GM21576 (cell line): Measurements from ENCODE around the gene CAP1.

ENCODE experiments used
- ATAC-seq: cut with Tn5 transposase; IDR thresholded peaks from one replicate; pipeline ENCODE4 v1.9.1; 2021; ENCODE audit warnings: mild to moderate bottlenecking, moderate library complexity; ENCODE audit not compliant: unreplicated experiment

Gene CAP1

DNA sequence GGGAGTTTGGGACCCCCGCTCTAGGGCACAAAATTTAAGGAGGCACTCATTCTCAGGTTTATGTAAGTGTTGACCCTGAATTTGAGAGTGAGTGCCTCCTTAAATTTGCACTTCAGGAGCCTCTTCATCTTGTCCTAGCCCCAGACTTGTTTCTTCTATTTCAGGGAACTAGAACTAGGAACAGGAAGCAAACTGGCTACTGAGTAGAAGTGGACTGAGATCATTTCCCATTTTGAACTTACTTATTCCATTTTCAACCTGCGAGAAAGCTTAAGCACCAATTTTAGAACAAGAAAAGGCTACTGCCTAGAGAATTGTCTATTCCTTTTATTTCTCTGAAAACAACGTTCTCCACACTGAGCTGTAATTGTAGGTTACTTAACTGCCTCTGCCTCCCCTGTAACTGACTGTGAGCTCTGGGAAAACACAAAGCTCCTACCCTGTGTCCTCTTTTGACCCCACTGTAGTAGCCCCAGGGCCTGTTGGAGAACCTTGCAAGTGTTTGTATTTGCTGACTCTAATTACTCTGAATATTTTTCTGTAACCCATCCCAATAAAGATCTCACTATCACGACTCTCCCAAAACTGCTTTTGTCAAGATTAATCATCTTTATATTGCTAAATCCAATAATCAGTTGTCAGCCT, 54.1 kb downstream of the CAP1 start:
- no peak for ATAC-seq

DNA sequence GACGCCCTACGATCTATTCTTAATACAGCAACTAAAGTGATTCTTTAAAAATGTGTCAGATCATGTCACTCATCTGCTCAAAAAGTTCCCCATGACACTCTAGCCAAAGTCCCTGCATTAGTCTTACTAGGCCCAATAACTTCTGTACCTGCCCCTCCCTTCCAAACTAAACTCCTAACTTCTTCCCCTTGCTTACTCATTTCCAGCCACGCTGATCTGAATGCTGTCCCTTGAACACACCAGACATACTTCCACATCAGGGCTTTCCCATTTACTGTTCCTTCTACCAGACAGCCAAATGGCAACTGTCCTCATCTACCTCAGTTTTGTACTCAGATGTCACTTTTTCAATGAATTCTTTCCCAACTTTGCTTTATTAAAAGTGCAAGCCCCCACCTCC, 55.3 kb downstream of the CAP1 start:
- ATAC-seq = no peak

DNA sequence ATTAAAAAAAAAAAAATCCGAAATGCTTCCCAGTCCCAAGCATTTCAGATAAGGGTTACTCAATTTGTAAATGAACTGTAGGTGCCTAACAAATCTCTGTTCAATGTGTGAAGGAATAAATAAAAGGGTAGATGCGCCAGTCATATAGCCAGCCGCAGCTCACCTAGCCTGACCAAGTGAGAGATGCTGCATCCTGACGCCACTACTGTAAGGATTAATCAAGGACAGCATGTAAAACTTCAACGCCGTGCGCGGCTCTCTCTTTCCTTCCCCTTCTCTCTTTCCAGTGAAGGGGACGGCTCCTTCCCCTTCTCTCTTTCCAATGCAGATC, 56.1 kb downstream of the CAP1 start:
- ATAC-seq = no peak

DNA sequence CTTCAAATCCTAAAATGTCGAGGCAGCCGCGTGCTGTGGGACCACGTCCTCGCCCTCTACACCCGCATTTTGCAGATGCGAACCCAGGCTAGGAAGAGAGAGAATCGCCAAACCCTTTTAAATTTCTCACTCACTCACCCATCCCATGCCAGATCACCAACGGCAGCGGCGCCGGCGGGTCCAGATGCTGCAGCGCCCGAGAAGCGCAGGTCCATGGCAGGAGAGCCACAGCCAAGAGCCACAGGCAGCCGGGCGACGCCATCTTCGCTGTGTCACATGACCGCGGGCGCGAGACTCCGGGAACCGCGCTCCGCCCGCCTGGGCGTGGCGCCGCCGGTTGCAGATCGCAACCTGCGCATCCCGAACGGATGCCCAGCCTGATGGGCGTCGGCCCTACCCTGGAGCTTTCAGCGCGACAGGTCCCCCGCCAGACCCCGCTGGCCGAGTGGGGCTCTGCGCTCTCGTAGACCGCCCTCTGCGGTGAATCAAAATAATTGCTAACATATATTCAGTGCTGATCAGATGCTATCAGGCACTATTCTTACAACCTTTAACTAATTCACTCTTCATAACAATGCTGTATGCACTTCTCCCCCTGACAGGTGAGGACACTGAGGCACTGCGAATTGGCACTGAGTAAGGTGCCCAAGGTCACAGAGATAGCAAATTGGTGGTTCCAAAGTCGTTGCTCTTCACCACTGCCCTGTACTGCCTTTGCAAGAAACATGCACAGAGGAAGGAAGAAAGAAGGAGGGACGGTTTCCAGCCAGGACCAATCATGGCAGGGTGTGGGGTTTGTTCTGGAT, 56.7 kb downstream of the CAP1 start, which contains the start of gene PPT1:
Gene PPT1, minus strand, starts transcription at position 276 of the 806 bp plus-strand sequence. Its CDS starts 14 bp downstream, at position 262.
- ATAC-seq = peak; percentile 79

DNA sequence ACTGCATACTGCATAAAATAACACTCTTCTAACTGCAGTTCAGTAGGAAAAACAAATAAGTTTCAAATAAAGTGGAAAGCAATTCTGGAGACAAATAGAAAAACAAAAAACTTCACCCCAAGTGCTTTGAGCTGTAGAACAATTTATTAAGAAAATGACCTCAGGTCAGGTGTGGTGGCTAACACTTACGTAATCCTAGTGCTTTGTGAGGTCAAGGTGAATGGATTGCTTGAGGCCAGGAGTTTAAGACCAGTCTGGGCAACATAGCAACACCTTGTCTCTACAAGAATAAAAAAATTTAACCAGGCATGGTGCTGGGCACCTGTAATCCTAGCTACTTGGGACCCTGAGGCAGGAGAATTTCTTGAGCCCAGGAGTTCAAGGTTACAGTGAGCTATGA, 61.5 kb downstream of the CAP1 start:
- no peak for ATAC-seq

DNA sequence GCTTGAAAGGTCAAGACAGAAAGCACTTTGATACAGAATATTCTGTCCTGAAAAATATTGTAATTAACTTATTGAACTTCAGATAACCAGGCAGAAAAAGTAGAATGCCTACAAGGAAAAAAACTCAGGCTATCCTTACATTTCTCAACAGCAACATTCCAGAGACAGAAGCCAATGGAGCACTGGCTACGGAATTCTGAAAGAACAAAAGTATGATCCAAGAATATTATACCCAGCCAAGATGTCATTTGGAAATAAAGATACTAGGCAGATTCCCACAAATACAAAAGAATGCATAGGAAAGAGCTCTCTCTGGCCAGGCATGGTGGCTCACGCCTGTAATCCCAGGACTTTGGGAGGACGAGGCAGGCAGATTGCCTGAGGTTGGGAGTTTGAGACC, 62.4 kb downstream of the CAP1 start:
- ATAC-seq = no peak

DNA sequence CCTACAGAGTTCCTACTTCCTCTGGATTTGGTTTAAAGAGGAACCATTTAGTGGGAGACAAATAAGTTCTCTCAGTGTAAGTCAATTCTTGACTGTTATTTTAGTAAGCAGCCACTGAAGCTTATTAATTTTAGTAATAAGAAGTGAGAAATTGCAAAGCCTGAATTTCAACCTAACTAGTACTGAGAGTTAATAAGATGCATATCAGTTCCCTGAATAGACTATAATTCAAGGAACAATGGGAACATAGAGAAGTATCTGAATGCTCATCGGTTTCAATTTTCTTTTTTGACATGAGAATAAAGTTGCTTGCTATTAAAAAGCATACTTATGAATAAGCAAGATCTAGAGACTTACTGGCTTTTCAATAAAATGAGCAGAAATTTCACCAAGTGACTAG, 64.5 kb downstream of the CAP1 start:
- no peak for ATAC-seq

DNA sequence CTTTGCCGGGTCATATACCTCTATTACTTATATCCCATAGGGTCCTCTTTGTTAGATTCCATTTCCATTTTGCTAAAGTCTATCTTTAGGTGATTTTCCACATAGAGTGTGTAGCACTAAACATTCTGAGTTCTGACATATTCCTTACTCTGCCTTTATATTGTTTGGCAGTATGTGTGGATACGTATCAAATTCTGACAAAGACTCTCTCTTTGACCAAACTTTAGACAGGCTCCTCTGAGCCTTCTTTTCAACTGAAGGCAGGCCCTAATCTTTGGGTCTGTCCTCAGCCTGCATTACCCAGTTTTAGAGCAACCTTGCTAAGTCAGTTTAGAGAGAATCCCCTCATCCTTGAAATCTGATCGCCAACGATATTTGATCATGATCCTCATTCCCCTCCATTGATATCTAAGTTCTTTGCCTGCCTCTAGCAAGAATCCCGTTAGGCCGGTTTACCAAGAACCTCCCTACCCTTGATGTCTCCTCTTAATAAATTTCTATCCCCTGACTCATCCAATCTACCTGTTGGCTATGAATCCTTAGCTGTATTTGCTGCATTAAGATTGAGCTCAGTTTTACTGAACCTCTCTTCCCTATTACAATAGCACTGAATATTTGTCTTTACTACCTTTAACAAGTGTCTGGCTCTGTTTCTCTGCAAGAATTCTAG, 66.9 kb downstream of the CAP1 start:
- ATAC-seq = no peak

DNA sequence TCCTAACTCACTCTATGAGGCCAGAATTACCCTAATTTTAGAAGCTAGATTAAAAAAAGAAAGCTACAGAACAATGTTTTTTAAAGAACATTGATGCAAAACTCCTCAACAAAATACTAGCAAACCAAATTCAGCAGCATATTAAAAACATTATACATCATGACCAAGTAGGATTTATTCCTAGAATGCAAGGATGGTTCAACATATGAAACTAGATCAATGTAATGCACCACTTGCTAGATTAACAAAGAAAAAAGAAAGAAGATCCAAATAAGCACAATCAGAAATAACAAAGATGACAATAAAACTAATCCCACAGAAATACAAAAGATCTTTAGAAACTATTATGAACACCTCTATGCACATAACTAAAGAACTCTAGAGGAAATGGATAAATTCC, 69.9 kb downstream of the CAP1 start:
- no peak for ATAC-seq

DNA sequence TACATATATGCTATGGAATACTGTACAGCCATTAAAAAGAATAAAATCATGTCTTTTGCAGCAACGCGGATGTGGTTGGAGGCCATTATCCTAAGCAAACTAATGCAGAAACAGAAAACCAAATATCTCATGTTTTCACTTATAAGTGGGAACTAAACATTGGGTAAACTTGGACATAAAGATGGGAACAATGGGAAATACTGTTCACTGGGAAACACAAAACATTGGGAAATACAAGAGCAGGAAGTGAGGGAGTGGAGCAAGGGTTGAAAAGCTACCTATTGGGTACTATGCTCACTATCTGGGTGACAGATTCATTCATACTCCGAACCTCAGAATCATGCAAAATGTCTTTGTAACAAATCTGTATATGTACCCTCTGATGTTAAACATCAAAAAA, 73.9 kb downstream of the CAP1 start:
- ATAC-seq = no peak

DNA sequence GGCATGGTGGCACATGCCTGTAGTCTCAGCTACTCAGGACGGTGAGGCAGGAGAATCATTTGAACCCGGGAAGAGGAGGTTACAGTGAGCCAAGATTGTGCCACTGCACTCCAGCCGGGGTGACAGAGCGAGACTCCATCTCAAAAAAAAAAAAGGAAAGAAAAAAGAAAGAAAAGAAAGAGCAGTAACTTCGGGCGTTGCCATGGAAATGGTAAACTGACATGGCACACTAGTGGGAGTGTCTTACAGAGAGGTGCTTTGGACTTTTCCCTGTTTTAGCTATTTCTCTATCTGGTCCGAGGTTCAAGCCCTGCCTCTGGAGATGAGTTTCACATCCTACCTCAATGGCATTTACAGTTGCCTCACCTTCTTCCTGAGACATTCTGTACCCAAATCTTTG, 79.6 kb downstream of the CAP1 start:
- no peak for ATAC-seq
